ENCODE data around the gene SNAPC2.

DNA sequence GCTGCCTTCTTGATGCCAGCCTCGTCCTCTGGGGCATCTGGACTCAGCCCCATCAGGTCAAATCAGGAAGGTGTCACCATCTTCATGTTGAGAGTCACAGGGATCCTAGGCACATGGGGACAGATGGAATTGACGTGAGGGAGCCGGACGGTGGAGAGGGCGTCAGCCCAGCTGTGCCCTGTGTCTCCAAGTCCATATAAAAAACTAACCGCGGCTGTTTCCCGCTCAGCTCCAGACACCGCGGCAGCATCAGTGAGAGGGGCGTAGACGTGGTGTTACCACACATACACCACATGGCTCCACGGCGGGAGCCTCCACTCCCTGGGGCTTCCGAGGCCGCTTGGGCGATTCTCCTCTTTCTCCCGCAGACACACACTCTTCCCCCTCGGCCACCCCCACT, 40.3 kb upstream of the SNAPC2 start:
- TF ChIP-seq EZH2phosphoT487 (IDR thresholded peaks at IDR 0.05; ENCODE audit: insufficient read depth, low read depth), result no peak
- no peak for TF ChIP-seq EZH2 (IDR thresholded peaks at IDR 0.05; ENCODE audit: insufficient read depth, poor library complexity, severe bottlenecking)
